H1 (cell line): ENCODE results near the gene EED. TPM values are rescaled to one million over a fixed set of nuclear protein-coding genes. Genes with fewer than 3 reads are reported as not detected.

Experiments used
- CTCF ChIA-PET: fragments of 300-600 bp; sonication (Branson Sonifier 250); formaldehyde crosslinking; loops from one replicate; lab custom pipeline; 2021; ENCODE audit not compliant: partially characterized antibody; lab: Charles Lee
- POLR2A ChIA-PET: fragments of 300-600 bp; sonication (Branson Sonifier 250); formaldehyde crosslinking; loops from one replicate; lab custom pipeline; 2021; ENCODE audit warnings: inconsistent platforms; ENCODE audit not compliant: partially characterized antibody; lab: Charles Lee
- DNase-seq, 2 experiments: peaks; one replicate each; pipeline versions ENCODE4 v3.0.0 to v3.0.0-alpha.2; 2010 to 2022; ENCODE audit warnings: low spot score in 2 of 2, low read depth in 1 of 2, mixed read lengths in 1 of 2
- FAIRE-seq: peaks from 2 replicates; lab custom pipeline; 2011; peaks lifted over from hg19 to GRCh38; lab: Jason Lieb, UNC
- H2AFZ ChIP-seq: 2 replicates; pipeline ENCODE4 v1.8.1; 2012; ENCODE audit warnings: low read length, inconsistent platforms
- H2AK5ac ChIP-seq: 2 replicates; pipeline ENCODE4 v1.6.1; 2013; ENCODE audit warnings: low read depth, low read length
- H2BK120ac ChIP-seq: replicated peaks from 2 replicates; pipeline ENCODE3; 2013; ENCODE audit warnings: low read depth, low read length, inconsistent platforms
- H2BK12ac ChIP-seq: 2 replicates; pipeline ENCODE4 v1.6.1; 2013; ENCODE audit warnings: low read depth, low read length
- H2BK15ac ChIP-seq: 2 replicates; pipeline ENCODE4 v1.6.1; 2013; ENCODE audit warnings: low read length
- H2BK20ac ChIP-seq: 2 replicates; pipeline ENCODE4 v1.6.1; 2013; ENCODE audit warnings: low read length
- H2BK5ac ChIP-seq: 2 replicates; pipeline ENCODE4 v1.6.1; 2013; ENCODE audit warnings: low read depth, low read length
- H3K14ac ChIP-seq: 2 replicates; pipeline ENCODE4 v1.6.1; 2013; ENCODE audit warnings: inconsistent platforms; ENCODE audit not compliant: insufficient read length
- H3K18ac ChIP-seq: 2 replicates; pipeline ENCODE4 v1.6.1; 2013; ENCODE audit warnings: low read length; ENCODE audit errors: extremely low read depth
- H3K23ac ChIP-seq: 2 replicates; pipeline ENCODE4 v1.6.1; 2013; ENCODE audit warnings: inconsistent platforms; ENCODE audit not compliant: insufficient read length
- H3K23me2 ChIP-seq: 2 replicates; pipeline ENCODE4 v1.6.1; 2013; ENCODE audit warnings: low read depth, low read length
- H3K27ac ChIP-seq: 2 replicates; pipeline ENCODE4 v1.6.1; 2011; ENCODE audit warnings: low read depth, low read length, inconsistent platforms
- H3K27me3 ChIP-seq, 4 experiments: replicated peaks in 1 of 4; 1 replicate in 1 of 4; 2 replicates in 3 of 4; pipeline versions ENCODE4 v1.6.1 to v1.8.1; 2011 to 2013; ENCODE audit warnings: low read length in 3 of 4, mild to moderate bottlenecking in 3 of 4, inconsistent platforms in 2 of 4, mixed read lengths in 2 of 4, moderate library complexity in 1 of 4; ENCODE audit not compliant: control insufficient read depth in 3 of 4, insufficient read depth in 3 of 4; ENCODE audit errors: extremely low read depth in 1 of 4
- H3K36me3 ChIP-seq, 4 experiments: 2 replicates each; pipeline versions ENCODE4 v1.6.1 to v1.8.1; 2011 to 2013; ENCODE audit warnings: mild to moderate bottlenecking in 4 of 4, low read length in 3 of 4, moderate library complexity in 2 of 4, control low read depth in 1 of 4, inconsistent platforms in 1 of 4; ENCODE audit not compliant: insufficient read depth in 4 of 4, control insufficient read depth in 2 of 4
- H3K4ac ChIP-seq: replicated peaks from 2 replicates; pipeline ENCODE3; 2013; ENCODE audit warnings: low read length, low read depth, mixed read lengths, inconsistent platforms; ENCODE audit not compliant: insufficient read length
- H3K4me1 ChIP-seq, 4 experiments: replicated peaks in 1 of 4; 1 replicate in 1 of 4; 2 replicates in 3 of 4; pipeline versions ENCODE4 v1.6.1 to v1.8.1; 2011 to 2013; ENCODE audit warnings: low read length in 3 of 4, inconsistent platforms in 2 of 4, mixed read lengths in 1 of 4; ENCODE audit not compliant: insufficient read depth in 4 of 4, control insufficient read depth in 3 of 4
- H3K4me2 ChIP-seq, 2 experiments: 2 replicates each; pipeline versions ENCODE4 v1.6.1 to v1.8.1; 2011 to 2013; ENCODE audit warnings: low read depth in 2 of 2, low read length in 2 of 2, control low read depth in 1 of 2, inconsistent platforms in 1 of 2, mild to moderate bottlenecking in 1 of 2; ENCODE audit not compliant: insufficient read depth in 1 of 2
- H3K4me3 ChIP-seq, 4 experiments: fragments of 200-600, 300-600 bp in 1 of 4; sonication (generic), shearing (Covaris generic), sonication (Bioruptor Twin) in 1 of 4; 2 replicates each; pipeline versions ENCODE4 v1.5.1 to v1.8.1; 2011 to 2016; ENCODE audit warnings: low read length in 4 of 4, low read depth in 3 of 4, control low read depth in 2 of 4, inconsistent platforms in 2 of 4, mild to moderate bottlenecking in 2 of 4, mixed read lengths in 1 of 4, moderate library complexity in 1 of 4; ENCODE audit not compliant: insufficient read depth in 2 of 4; ENCODE audit errors: extremely low read depth in 1 of 4
- H3K56ac ChIP-seq: replicated peaks from 2 replicates; pipeline ENCODE3; 2013; ENCODE audit warnings: low read depth, mild to moderate bottlenecking, mixed read lengths, low read length, inconsistent platforms; ENCODE audit not compliant: insufficient read length
- H3K79me1 ChIP-seq: 2 replicates; pipeline ENCODE4 v1.6.1; 2013; ENCODE audit warnings: low read depth, low read length, control low read depth
- H3K79me2 ChIP-seq, 2 experiments: 2 replicates each; pipeline versions ENCODE4 v1.6.1 to v1.8.1; 2012 to 2013; ENCODE audit warnings: low read length in 2 of 2, mild to moderate bottlenecking in 2 of 2, inconsistent platforms in 1 of 2; ENCODE audit not compliant: insufficient read depth in 2 of 2, control insufficient read depth in 1 of 2
- H3K9ac ChIP-seq, 4 experiments: replicated peaks in 1 of 4; 1 replicate in 1 of 4; 2 replicates in 3 of 4; pipeline versions ENCODE4 v1.6.1 to v1.8.1; 2011 to 2013; ENCODE audit warnings: low read depth in 3 of 4, low read length in 3 of 4, control low read depth in 2 of 4, mild to moderate bottlenecking in 2 of 4, moderate library complexity in 2 of 4, inconsistent platforms in 1 of 4; ENCODE audit errors: extremely low read depth in 1 of 4
- H3K9me3 ChIP-seq, 2 experiments: 2 replicates each; pipeline versions ENCODE4 v1.6.1 to v1.8.1; 2012 to 2013; ENCODE audit warnings: mild to moderate bottlenecking in 2 of 2, moderate library complexity in 2 of 2, control low read depth in 1 of 2, inconsistent platforms in 1 of 2, low read depth in 1 of 2, low read length in 1 of 2, mixed read lengths in 1 of 2; ENCODE audit not compliant: insufficient read depth in 2 of 2
- H4K20me1 ChIP-seq, 2 experiments: replicated peaks in 1 of 2; 2 replicates each; pipeline versions ENCODE3 to v1.8.1; 2011 to 2013; ENCODE audit warnings: inconsistent platforms in 2 of 2, low read length in 2 of 2, mild to moderate bottlenecking in 1 of 2; ENCODE audit not compliant: insufficient read depth in 2 of 2, control insufficient read depth in 1 of 2
- H4K5ac ChIP-seq: 2 replicates; pipeline ENCODE4 v1.6.1; 2013; ENCODE audit warnings: low read length, low read depth, mixed read lengths, inconsistent platforms; ENCODE audit not compliant: insufficient read length
- H4K8ac ChIP-seq: 2 replicates; pipeline ENCODE4 v1.8.0; 2013; ENCODE audit warnings: mild to moderate bottlenecking, moderate library complexity, low read length, inconsistent platforms; ENCODE audit not compliant: insufficient read depth; ENCODE audit errors: extremely low read depth
- H4K91ac ChIP-seq: replicated peaks from 2 replicates; pipeline ENCODE3; 2013; ENCODE audit warnings: low read length, mixed read lengths, inconsistent platforms; ENCODE audit not compliant: insufficient read length
- BCL11A ChIP-seq, 2 experiments: IDR thresholded peaks; one replicate each; pipeline ENCODE4 v1.6.1; 2011; ENCODE audit warnings: low read depth in 2 of 2, low read length in 2 of 2, mild to moderate bottlenecking in 2 of 2
- BRCA1 ChIP-seq: IDR thresholded peaks from 2 replicates; pipeline ENCODE4 v1.6.1; 2012; ENCODE audit warnings: low read depth, low read length, improper control_type of control experiment
- CEBPB ChIP-seq: IDR thresholded peaks from 2 replicates; pipeline ENCODE4 v1.6.1; 2012; ENCODE audit warnings: low read depth, low read length
- KDM1A ChIP-seq: fragments of 200-600, 300-600 bp; sonication (generic); IDR thresholded peaks from 2 replicates; pipeline ENCODE4 v1.7.1; 2016; ENCODE audit warnings: mild to moderate bottlenecking, low read length, borderline replicate concordance
- KDM4A ChIP-seq: IDR thresholded peaks from one replicate; pipeline ENCODE4 v1.7.1; 2012; ENCODE audit warnings: low read depth, mild to moderate bottlenecking, moderate library complexity, low read length, inconsistent platforms; ENCODE audit not compliant: severe bottlenecking
- KDM5A ChIP-seq: fragments of 200-600 bp; IDR thresholded peaks from 2 replicates; pipeline ENCODE4 v1.7.1; 2012; ENCODE audit warnings: mild to moderate bottlenecking, low read length, inconsistent platforms, mixed read lengths
- POLR2A ChIP-seq, 2 experiments: IDR thresholded peaks; 1 replicate in 1 of 2; 2 replicates in 1 of 2; pipeline ENCODE4 v1.6.1; 2011; ENCODE audit warnings: low read depth in 2 of 2, low read length in 2 of 2, mild to moderate bottlenecking in 2 of 2; ENCODE audit errors: control extremely low read depth in 1 of 2
- POLR2AphosphoS5 ChIP-seq: IDR thresholded peaks from 2 replicates; pipeline ENCODE4 v1.6.1; 2011; ENCODE audit warnings: low read depth, low read length
- SIN3A ChIP-seq, 2 experiments: IDR thresholded peaks in 1 of 2; conservative IDR thresholded peaks in 1 of 2; 2 replicates each; pipeline ENCODE4 v1.6.1; 2011 to 2012; ENCODE audit warnings: low read length in 2 of 2, improper control_type of control experiment in 1 of 2, low read depth in 1 of 2, mild to moderate bottlenecking in 1 of 2
- SIX5 ChIP-seq: IDR thresholded peaks from 2 replicates; pipeline ENCODE4 v1.6.1; 2011; ENCODE audit warnings: mild to moderate bottlenecking, low read depth, low read length
- SP2 ChIP-seq: IDR thresholded peaks from 2 replicates; pipeline ENCODE4 v1.6.1; 2012; ENCODE audit warnings: mild to moderate bottlenecking, low read length, inconsistent platforms
- WGBS, 2 experiments: shearing (Covaris generic) in 1 of 2; methylation state at CpG; one replicate each; pipeline versions ENCODE4 v1.1.6 to v1.1.7; 2013 to 2015; ENCODE audit warnings: low lambda C conversion rate in 2 of 2, mixed read lengths in 2 of 2, inconsistent platforms in 1 of 2, low coverage in 1 of 2, missing lambda C conversion rate in 1 of 2; ENCODE audit not compliant: insufficient replicate concordance in 2 of 2, insufficient coverage in 1 of 2, insufficient read length in 1 of 2; ENCODE audit errors: extremely low coverage in 1 of 2, missing lambda C conversion rate in 1 of 2; 5-methylcytosine and 5-hydroxymethylcytosine counted together
- polyA plus RNA-seq, 7 experiments: library from polyadenylated mRNA; depleted of rRNA in 3 of 7; stranded (reverse) in 5 of 7; unstranded in 2 of 7; fragments of >200 nt in 5 of 7; fragments of 200-250 nt in 2 of 7; gene quantifications; 1 replicate in 5 of 7; 2 replicates in 1 of 7; 4 replicates in 1 of 7; pipeline versions ENCODE4 v1.2.1 to v1.2.3, GENCODE V29; 2011 to 2013; ENCODE audit warnings: missing spikeins in 2 of 7, mixed read lengths in 2 of 7
- total RNA-seq: library from RNA; stranded (reverse); fragmentation: NEBNext Ultra II Directional; extraction: Animal tissue kit (Norgen Biotek cat#: 25700); gene quantifications from 2 replicates; pipeline ENCODE4 v1.2.1, GENCODE V29; 2021
- TF ChIP-seq, protein P1 (sequence below): IDR thresholded peaks from 2 replicates; pipeline ENCODE4 v1.6.1; 2011; ENCODE audit warnings: low read length, improper control_type of control experiment

Gene EED
- total and polyA plus RNA-seq, 2 of the 8 experiments (the other 6 are each of a cell fraction or from before 2014, with no cell fraction given), result 12.6 to 26.9 TPM

DNA sequence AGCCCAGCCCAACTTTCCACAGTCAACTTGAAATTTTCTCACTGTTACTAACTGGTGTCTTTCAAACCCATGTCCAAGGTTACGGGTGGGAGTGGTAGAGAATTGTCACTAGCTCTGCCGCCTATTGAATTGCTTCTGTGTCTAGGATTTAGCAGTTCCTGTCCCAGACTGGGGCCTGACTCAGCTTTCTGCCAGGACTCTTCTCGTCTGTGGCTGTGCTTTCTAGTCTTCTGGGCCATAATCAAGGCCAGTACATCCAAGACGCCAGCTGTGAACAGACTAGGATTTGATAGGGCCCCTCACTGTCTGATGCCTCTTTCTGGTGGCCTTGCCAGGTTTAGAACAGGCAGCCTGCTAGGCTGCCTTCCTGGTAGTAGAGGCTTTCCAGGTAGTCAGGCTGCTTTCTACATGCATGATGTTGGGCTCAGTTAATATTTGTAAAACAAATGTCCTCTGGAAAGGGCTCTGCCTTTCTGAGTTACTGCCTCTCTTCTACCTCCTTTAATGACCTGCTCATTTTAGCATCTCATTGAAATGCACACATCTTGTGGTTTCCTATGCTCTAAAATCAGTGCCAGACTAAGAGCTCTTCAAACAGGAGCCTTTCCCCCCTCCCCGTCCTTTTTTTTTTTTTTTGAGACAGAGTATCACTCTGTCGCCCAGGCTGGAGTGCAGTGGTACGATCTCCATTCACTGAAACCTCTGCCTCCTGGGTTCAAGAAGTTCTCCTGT, 44.4 kb downstream of the EED start:
- Histone ChIP-seq H4K20me1 (no peaks in the 10 kb centered on the region), H3K9me3 (no peaks in the 10 kb centered on the region), H2BK20ac (no peak overlapping the region), H3K23me2 (no peaks in the 10 kb centered on the region), H3K14ac (no peak overlapping the region), H2BK5ac (no peak overlapping the region), H2AFZ (no peak overlapping the region), H3K9ac (no peak overlapping the region), H4K8ac (no peak overlapping the region), H2AK5ac (no peak overlapping the region), H3K27ac (no peak overlapping the region), H3K4ac (no peak overlapping the region), H2BK15ac (no peak overlapping the region), H3K18ac (no peak overlapping the region), H3K4me2 (no peak overlapping the region), H3K27me3 (no peaks in the 10 kb centered on the region), H2BK12ac (no peak overlapping the region), H3K79me1 (no peaks in the 10 kb centered on the region), H3K56ac (no peak overlapping the region), H4K5ac (no peak overlapping the region), H4K91ac (no peak overlapping the region), H3K4me3 (no peak overlapping the region), H3K79me2 (no peaks in the 10 kb centered on the region), H2BK120ac (no peak overlapping the region), H3K36me3 (peaks cover 0 to 4% (median 0%) of the 10 kb centered on the region in 4 experiments; a peak in 1 of 8 replicates), H3K23ac (no peak overlapping the region), H3K4me1 (peaks cover 0 to 3% (median 0%) of the 10 kb centered on the region in 4 experiments; a peak in 1 of 7 replicates)
- CTCF ChIA-PET, result interaction anchor here (0.6 to 1.1 kb wide), 7 partner anchors 12 to 441 kb away, joined by 3 to 4 read pairs (median 3); no protein-coding TSS in a partner anchor
- 82% methylated on average over 5 of the region's 7 CpGs; no CpG with 5 or more reads in 1 of the 2 experiments for WGBS, 2 experiments
- POLR2A ChIA-PET, result interaction anchor here (0.6 to 1.1 kb wide), 2 partner anchors 10 to 66 kb away, joined by 3 read pairs; no protein-coding TSS in a partner anchor
- DNase-seq (no peak), FAIRE-seq (no peak)
- TF ChIP-seq CEBPB (no peak), POLR2A (IDR thresholded peaks at IDR 0.05; ENCODE audit: control extremely low read depth in 1 of 2, low read depth in 2 of 2, low read length in 2 of 2) (no peak), KDM4A (no peak), SIN3A (conservative IDR thresholded peaks at IDR 0.05 in 1 of 2, IDR thresholded peaks at IDR 0.05 in 1 of 2; ENCODE audit: low read depth in 1 of 2, low read length in 2 of 2) (no peak), BCL11A (IDR thresholded peaks at IDR 0.05; ENCODE audit: low read depth in 2 of 2, low read length in 2 of 2) (no peak), POLR2AphosphoS5 (no peak), SP2 (no peak), KDM1A (no peak), BRCA1 (no peak), SIX5 (no peak), KDM5A (no peak)
- TF ChIP-seq, protein P1, sequence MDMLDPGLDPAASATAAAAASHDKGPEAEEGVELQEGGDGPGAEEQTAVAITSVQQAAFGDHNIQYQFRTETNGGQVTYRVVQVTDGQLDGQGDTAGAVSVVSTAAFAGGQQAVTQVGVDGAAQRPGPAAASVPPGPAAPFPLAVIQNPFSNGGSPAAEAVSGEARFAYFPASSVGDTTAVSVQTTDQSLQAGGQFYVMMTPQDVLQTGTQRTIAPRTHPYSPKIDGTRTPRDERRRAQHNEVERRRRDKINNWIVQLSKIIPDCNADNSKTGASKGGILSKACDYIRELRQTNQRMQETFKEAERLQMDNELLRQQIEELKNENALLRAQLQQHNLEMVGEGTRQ, result no peak
